Non-pigmented ciliary epithelial cell (primary cell): ENCODE measurements around the gene ADAMTS20.
A peak's percentile ranks its signal among the peaks of the same experiment; 100 is the strongest.
"Not testable (repeated sequence)": the region's sequence is repeated elsewhere in the genome, so short reads cannot be mapped to it uniquely, and the experiment has no call there.

ENCODE experiments used
- DNase-seq: peaks from one replicate; pipeline ENCODE4 v3.0.0-alpha.2; 2010; ENCODE audit warnings: low read depth

The ADAMTS20 gene, protein sequence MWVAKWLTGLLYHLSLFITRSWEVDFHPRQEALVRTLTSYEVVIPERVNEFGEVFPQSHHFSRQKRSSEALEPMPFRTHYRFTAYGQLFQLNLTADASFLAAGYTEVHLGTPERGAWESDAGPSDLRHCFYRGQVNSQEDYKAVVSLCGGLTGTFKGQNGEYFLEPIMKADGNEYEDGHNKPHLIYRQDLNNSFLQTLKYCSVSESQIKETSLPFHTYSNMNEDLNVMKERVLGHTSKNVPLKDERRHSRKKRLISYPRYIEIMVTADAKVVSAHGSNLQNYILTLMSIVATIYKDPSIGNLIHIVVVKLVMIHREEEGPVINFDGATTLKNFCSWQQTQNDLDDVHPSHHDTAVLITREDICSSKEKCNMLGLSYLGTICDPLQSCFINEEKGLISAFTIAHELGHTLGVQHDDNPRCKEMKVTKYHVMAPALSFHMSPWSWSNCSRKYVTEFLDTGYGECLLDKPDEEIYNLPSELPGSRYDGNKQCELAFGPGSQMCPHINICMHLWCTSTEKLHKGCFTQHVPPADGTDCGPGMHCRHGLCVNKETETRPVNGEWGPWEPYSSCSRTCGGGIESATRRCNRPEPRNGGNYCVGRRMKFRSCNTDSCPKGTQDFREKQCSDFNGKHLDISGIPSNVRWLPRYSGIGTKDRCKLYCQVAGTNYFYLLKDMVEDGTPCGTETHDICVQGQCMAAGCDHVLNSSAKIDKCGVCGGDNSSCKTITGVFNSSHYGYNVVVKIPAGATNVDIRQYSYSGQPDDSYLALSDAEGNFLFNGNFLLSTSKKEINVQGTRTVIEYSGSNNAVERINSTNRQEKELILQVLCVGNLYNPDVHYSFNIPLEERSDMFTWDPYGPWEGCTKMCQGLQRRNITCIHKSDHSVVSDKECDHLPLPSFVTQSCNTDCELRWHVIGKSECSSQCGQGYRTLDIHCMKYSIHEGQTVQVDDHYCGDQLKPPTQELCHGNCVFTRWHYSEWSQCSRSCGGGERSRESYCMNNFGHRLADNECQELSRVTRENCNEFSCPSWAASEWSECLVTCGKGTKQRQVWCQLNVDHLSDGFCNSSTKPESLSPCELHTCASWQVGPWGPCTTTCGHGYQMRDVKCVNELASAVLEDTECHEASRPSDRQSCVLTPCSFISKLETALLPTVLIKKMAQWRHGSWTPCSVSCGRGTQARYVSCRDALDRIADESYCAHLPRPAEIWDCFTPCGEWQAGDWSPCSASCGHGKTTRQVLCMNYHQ (N-terminal part only)

DNA sequence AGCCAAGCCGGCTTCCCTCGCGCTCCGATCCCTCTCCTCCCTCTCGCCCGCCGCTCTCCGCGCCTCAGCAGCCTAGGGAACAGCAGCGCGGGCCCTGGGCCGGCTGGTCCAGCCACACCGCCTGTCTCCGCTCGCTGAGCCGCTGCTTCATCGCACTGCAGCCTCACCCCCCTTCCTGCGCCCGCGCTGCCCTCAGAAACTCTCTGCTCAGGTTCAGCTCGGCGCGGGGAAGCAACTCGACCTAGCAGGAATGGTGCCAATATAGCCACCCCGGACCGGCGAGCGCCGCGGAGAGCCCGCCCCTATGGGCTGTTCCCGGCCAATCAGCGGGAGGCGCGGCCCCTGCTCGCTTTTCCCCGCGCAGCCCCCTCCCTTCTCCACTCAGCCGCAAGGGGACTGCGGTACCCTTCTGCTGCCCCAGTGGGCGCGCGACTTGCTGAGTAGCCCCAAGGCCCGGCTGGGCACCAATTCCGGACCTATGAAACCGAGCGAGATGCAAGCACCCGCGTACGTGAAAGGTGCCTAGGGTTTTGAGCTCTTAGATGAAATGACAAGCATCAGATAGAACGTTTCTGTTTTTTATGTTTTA is at the start of gene ADAMTS20:
ADAMTS20 (minus strand) TSS at position 233 of the 589 bp plus-strand sequence. CDS start 282 bp downstream, outside the sequence.
- no peak for DNase-seq

GRCh38 chr12:43599708-43600107 is 47.7 kb upstream of the ADAMTS20 start:
- no peak for DNase-seq

GRCh38 chr12:43599066-43599465 is 47.1 kb upstream of the ADAMTS20 start:
- no peak for DNase-seq

- DNase-seq, result no peak
Measured at GRCh38 chr12:43590307-43590706, 38.3 kb upstream of the ADAMTS20 start.

DNA sequence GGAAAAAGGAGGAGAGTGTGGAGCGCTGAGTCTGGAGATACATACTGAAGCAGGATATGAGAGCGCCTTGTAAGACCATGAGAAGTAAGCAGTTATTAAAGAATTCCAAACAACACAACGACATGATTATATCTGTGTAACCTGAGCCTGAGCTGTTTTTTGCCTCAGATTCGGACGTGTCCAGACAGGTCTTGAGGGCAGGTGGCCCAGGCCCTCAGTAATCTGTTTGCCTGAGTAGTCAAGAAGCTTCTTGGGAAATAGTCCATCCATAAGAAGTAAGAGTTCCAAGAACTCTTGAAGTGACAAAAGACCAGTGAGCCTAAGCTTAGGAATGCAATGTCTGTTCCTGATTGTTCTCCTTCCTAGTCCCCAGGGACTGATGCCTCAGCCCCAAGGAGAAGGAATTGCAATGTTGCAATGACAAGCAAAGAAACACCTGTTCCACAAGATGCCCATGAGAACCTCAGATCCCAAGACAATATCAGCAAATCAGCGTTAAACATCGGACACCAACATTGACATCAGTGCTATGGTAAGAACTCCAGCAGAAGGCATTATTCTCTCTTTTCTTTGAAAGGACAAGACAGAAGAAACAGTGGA is 34.7 kb upstream of the ADAMTS20 start:
- no peak for DNase-seq

DNA sequence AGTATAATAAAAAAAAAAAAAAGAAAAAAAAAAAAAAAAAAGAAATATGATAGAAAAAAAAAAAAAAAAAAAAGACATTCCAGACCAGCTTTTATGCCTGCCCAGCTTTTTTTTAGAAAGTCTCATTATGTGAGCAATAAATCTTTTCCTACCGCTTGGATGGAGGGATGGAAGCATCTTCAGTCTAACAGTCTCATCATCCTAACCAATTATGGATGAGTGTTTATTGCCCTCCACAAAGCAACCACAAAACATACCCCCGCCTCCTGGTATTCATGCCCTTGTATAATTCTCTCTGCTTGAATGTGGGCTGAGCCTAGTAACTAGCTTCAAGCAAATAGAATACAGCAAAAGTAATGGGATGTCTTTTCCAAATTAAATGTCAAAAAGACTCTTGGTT is 33.7 kb upstream of the ADAMTS20 start:
- DNase-seq, result no peak

DNA sequence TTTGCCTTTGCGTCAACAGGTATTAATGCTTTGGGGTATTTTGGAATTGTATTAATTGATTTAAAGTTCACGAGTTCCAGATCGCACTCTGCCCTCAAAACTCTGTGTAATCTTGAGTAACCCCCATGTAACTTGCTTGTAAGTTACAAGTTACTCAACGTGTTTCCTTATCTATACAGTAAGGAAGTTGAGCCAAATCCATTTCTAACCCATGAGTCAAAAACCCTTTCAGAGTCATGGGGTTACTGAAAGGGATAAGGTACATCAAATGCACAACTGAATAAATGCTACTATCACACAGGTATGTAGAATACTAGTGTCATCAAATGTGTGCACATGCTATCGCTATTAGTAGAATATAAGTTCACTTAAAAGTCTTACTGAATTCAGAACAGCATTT is 28.6 kb upstream of the ADAMTS20 start:
- no peak for DNase-seq

GRCh38 chr12:43579206-43579605 is 27.2 kb upstream of the ADAMTS20 start:
- DNase-seq, result no peak

DNA sequence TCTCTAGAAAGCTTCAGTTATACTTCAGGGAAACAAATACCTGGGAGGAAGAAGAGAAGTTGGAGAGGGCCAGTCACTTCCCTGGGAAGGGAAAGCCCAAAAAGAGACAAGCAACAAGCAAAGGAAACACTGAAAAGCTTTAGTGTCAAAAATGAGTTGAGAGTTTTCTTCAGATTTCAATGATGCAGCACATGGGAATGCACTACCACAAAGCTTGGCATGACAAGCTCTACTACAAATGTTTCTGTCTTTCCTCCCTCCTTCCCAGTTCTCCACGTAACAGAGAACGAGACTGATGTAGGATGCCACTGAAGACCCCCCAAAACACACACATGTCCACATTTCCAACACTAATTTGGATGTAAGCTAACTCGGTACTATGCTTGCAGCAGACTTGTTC is 26.8 kb upstream of the ADAMTS20 start:
- DNase-seq, result peak; percentile 14

DNA sequence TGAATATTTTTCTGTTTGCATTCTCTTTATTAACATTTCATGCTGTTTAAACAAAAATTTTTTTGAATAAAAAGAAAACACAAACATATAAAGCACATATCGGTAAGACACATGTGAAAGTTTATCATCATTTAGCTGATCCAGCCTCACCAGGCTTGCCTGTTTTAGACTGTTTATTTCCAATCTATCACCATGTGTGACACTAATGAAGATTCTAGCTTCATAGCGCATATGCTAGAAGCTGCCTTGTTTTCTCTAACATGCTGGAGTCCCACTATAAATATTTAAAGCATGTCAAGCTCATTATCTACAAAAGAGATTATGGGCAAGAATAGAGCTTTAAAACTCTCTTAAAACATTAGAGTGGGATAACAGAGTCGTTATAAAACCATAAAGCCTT is 25.4 kb upstream of the ADAMTS20 start:
- DNase-seq, result no peak

- no peak for DNase-seq
Measured at GRCh38 chr12:43576162-43576561, 24.2 kb upstream of the ADAMTS20 start.

GRCh38 chr12:43571885-43572284 is 19.9 kb upstream of the ADAMTS20 start:
- DNase-seq, result no peak

GRCh38 chr12:43556057-43556456 is 4.1 kb upstream of the ADAMTS20 start:
- DNase-seq, result no peak

- no peak for DNase-seq
Measured at GRCh38 chr12:43551279-43551970, 578 bp downstream of the ADAMTS20 start.

- no peak for DNase-seq
Measured at GRCh38 chr12:43550831-43551271, 1.2 kb downstream of the ADAMTS20 start.

DNA sequence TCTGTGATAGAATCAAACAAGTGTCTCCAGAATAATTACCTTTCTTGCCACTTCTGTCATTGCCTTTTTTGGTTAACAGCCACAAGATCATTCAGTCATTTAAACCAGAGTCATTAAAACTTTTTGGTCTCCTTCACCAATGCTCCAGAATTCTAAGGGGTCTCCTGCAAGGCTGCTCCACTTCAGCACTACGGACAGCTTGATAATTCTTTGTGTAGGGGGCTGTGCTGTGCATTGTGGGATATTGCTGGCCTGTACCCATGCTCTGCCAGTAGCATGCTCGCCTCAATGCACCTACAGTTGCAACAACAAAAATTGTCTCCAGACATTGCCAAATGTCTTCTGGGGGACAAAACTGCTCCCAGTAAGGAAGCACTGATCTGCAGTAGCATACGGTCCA is 7.3 kb downstream of the ADAMTS20 start:
- no peak for DNase-seq

- peak; percentile 19 for DNase-seq
Measured at GRCh38 chr12:43540470-43540869, 11.5 kb downstream of the ADAMTS20 start.

DNA sequence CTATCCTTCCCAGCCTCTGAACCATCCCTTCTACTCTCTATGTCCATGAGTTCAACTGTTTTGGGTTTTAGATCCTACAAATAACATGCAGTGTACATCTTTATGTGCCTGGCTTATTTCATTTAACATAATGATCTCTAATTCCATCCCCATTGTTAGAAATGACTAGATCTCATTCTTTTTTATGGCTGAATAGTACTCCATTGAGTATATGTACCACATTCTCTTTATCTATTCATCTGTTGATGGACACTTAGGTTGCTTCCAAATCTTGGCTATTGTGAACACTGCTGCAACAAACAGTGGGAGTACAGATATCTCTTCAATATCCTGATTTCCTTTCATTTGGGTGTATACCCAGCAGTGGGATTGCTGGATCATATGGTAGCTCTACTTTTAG is 14.3 kb downstream of the ADAMTS20 start:
- not testable (repeated sequence) for DNase-seq

DNA sequence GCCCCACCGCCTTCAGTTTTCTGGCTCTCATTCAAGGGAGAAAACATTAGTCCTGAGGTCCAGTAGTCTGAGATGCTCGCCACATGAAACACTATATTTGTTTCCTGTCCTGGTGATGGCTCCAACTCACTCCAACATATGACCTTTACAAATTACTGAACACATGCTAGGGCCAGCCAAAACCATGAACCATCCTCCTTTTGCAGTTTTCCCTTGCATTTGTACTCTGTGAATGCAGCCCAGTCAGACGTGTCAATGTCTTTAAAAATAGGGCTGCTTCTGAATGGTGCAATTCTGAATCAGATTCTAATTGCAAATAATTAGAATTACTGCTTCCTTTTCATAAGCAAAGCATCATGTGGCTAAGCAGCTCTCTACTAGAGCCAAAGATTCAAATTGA is 36.0 kb downstream of the ADAMTS20 start:
- DNase-seq, result no peak

GRCh38 chr12:43501703-43502102 is 50.3 kb downstream of the ADAMTS20 start:
- no peak for DNase-seq
